Mesenteric fat pad (tissue), 1 donor: Measurements from ENCODE around the gene VGLL1. TPM values are rescaled to one million over a fixed set of nuclear protein-coding genes. Genes with fewer than 3 reads are reported as not detected.

Experiments used
- DNase-seq: peaks from one replicate; pipeline ENCODE4 v3.0.0-alpha.2; 2020; ENCODE audit warnings: low spot score
- microRNA-seq: library from miRNA; unstranded; fragments of <30 nt; microRNA quantifications from one replicate; pipeline ENCODE4 v1.2.0, GENCODE V29; 2020; ENCODE audit warnings: borderline number of aligned reads
- total RNA-seq: library from RNA; stranded (reverse); fragmentation: NEBNext Ultra II Directional; extraction: Animal tissue kit (Norgen Biotek cat#: 25700); gene quantifications from one replicate; pipeline ENCODE4 v1.2.1, GENCODE V29; 2021
- donor health status: DM: yes; HTN: yes; CAD: no.

Gene VGLL1
- total RNA-seq, 1 donor from 2014 or later = not detected

- DNase-seq = no peak
These were observed 17.2 kb downstream of the VGLL1 start for GRCh38 chrX:136549226-136549625.

GRCh38 chrX:136551410-136551809 is 19.4 kb downstream of the VGLL1 start:
- DNase-seq = no peak

- DNase-seq = no peak
These were observed 23.7 kb downstream of the VGLL1 start for GRCh38 chrX:136555694-136556093.

DNA sequence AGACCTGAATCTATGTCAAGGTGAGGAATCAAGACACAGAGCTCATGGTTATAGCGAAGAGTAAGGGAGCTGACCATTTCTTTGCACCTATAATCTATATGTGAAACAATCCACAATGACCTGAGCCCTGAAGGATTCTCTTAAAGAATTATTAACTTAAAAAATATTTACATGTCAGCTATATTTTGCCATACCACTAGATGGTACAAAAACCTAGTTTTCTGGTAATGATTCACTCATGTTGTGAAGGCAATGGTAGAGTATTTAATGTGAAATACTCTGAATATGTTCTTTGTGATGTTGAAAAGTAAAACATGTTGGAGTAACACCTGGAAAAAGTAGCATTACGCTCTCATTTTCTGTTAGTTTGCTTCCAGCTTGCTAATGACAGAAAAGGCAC is 40.0 kb downstream of the VGLL1 start:
- no peak for DNase-seq

DNA sequence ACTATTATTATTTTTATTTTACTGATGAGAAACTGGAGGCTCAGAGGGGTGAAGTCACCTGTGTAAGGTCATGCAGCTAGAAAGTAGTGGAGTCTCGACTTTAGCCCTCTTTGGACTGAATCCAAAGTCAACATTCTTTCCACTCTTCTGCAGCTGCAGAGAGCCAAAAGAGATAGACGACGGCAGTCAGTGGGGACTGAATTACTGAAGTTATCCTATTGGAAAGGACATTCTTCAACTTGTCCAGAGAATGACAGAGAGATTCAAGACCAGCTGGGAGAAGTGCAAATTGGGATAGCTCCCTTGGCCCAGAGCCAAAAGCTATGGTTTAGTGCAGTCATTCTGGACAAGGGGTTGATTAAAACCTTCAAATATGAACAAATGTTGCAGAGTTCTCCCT is 42.5 kb downstream of the VGLL1 start:
- no peak for DNase-seq

DNA sequence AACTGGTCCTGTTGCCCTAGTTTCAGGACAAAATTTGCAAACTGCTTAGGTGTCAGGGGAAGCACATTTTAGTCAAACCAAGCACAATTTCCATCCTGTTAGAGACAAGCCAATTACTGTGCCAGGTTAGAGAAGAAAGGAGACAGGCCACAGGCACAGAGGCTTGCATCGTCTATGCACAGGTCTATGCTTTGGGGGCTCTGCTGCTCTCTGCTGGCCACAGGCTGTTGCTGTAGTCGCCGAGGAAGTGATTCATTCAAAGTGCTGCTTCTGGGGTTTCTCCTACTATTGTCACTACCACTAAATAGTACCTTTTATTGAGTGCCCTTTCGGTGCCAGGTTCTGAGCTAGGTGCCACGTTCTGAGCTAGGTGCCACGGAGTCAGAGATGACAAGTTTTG is 45.5 kb downstream of the VGLL1 start:
- DNase-seq = no peak

DNA sequence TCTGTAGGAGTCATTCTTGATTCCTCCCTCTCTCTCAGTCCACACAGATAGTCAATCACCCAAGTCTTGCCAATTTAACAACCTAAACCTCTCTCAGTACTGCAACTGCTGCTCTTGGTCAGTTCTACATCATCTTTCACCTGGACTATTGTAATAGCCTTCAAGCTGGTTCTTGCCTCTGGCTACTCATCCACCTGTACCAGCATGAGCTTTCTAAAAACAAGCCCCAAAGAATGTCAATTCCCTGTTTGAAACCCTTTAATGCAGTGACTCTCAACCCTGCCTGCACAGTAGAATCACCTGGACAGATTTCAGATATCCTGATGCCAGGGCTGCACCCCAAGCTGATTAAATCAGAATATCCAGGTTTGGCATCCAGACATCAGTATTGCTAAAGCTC is 48.3 kb downstream of the VGLL1 start:
- DNase-seq = no peak

DNA sequence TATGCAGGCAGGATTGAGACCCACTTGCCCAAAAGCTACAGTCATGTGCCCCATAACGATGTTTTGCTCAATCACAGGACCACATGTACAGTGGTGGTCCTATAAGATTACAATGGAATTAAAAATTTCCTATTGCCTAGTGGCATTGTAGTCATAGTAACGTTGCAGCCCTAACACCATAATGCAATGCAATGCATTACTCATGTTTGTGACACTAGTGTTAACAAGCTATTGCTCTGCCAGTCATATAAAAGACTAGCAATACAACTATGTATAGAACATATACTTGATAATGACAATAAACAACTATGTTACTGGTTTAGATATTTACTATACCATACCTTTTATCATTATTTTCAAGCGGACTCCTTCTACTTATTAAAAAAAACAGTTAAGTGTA is 50.6 kb downstream of the VGLL1 start:
- no peak for DNase-seq

DNA sequence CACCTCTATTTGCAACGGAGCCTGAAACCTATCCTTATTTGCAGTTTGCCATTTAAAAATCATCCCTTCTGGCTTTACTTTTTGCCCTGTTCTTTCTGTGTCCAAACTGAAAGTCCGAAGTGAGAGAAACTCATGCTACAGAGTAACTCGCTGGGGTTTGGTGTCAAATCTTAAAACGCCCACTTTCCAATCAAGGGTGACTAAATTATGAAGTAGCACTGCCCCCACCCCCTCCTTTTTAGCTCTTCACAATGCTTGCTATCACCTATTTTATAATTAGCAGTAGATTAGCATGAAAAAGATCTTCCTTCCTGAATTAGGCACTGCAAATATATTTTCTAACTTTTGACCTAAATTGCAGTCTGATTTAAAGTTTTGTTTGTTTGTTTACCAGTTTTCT is 52.5 kb downstream of the VGLL1 start:
- no peak for DNase-seq

- DNase-seq = no peak
These were observed 53.2 kb downstream of the VGLL1 start for GRCh38 chrX:136585262-136585661.

DNA sequence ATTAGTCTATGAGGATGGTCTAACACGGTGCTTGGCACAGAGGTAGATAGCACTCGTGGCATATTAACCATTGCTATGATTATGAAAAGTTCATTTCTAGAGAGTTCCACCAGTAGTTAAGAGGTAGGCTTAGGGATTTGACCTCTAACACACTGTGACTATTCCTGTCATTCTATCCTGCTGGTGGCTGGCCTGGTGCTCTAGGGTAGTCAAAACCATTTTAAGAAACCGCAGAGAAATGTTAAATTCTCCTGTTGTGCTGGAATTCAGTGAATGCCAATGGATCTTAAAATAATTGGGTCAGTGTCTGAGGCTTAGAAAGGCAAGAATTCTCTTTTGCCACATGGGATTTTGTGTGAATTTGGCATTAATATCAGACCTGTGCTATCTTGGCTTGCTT is 53.9 kb downstream of the VGLL1 start:
- DNase-seq = no peak

DNA sequence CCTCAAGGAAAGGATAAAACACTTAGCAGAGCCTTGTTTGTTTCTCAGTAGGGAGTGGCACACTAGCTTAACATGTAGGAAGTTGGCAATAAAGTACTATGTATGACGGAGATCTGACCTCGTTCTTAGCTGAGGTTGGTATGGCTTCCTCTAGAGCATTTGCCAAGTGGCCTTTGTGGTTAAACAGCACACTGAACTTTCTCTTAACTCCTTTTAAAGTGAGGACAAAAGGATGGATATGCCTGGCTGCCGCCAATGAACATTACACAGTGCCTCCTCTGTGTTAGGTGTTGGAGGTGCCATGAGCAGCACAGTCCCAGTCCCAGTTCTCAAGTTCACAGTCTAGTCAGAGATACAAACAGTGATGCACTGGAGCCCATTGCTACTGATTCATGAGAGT is 54.4 kb downstream of the VGLL1 start:
- no peak for DNase-seq

- no peak for DNase-seq
These were observed 55.5 kb downstream of the VGLL1 start for GRCh38 chrX:136587532-136587931.

GRCh38 chrX:136588036-136588435 is 56.0 kb downstream of the VGLL1 start:
- no peak for DNase-seq

- no peak for DNase-seq
These were observed 58.0 kb downstream of the VGLL1 start for GRCh38 chrX:136589966-136590365.

DNA sequence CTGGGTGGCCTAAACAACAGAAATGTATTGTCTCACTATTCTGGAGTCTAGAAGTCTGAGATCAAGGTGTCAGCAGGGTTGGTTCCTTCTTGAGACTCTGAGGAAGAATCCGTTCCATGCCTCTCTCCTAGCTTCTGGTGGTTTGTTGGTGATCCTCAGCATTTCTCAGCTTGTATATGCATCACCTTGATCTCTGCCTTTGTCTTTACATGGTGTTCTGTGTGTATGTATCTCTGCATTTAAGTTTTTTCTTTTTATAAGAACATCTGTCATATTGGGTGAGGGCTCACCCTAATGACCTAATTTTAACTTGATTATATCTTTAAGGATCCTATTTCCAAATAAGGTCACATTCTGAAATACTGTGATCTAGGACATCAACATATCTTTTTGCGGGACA is 65.3 kb downstream of the VGLL1 start:
- no peak for DNase-seq

- DNase-seq = no peak
These were observed 65.9 kb downstream of the VGLL1 start for GRCh38 chrX:136597954-136598353.

DNA sequence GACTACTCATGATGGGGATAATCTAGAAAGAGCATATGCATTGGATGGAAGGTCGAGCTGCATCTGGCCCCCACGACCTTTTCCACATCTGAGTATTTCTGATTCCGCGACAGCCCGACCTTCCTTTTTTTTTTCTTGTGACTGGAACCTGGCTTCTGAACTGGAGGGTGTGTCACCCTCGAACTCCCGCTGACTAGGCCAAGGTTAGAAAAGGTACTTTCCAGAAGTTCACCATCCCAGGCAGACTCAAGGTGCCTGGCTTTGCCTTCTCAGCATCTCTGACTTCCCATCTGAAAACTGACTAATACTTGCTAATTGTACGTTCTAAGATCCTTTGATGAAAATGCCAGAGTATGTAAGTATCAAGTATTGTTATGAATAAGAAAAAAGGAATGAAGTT is 66.6 kb downstream of the VGLL1 start:
- DNase-seq = no peak

GRCh38 chrX:136600059-136600458 is 68.0 kb downstream of the VGLL1 start:
- no peak for DNase-seq

Small RNAs within 50 kb of the gene (microRNA-seq; reads per million reads assigned to microRNA genes)
- not detected for gene MIR934

Other genes starting within 250 kb of the VGLL1 start
- gene ADGRG4, start 231.3 kb upstream of the VGLL1 start, total RNA-seq = 0.67 TPM
- not detected for gene BRS3, start 44.3 kb upstream of the VGLL1 start, total RNA-seq
- 34.2 TPM for gene HTATSF1, start 34.6 kb upstream of the VGLL1 start, total RNA-seq
- not detected for gene CD40LG, start 115.9 kb downstream of the VGLL1 start, total RNA-seq
- gene ARHGEF6, start 248.7 kb downstream of the VGLL1 start, total RNA-seq = 84.1 TPM